Measurements from ENCODE around the gene SORL1.
A peak's percentile ranks its signal among the peaks of the same experiment; 100 is the strongest.

Gene SORL1

DNA sequence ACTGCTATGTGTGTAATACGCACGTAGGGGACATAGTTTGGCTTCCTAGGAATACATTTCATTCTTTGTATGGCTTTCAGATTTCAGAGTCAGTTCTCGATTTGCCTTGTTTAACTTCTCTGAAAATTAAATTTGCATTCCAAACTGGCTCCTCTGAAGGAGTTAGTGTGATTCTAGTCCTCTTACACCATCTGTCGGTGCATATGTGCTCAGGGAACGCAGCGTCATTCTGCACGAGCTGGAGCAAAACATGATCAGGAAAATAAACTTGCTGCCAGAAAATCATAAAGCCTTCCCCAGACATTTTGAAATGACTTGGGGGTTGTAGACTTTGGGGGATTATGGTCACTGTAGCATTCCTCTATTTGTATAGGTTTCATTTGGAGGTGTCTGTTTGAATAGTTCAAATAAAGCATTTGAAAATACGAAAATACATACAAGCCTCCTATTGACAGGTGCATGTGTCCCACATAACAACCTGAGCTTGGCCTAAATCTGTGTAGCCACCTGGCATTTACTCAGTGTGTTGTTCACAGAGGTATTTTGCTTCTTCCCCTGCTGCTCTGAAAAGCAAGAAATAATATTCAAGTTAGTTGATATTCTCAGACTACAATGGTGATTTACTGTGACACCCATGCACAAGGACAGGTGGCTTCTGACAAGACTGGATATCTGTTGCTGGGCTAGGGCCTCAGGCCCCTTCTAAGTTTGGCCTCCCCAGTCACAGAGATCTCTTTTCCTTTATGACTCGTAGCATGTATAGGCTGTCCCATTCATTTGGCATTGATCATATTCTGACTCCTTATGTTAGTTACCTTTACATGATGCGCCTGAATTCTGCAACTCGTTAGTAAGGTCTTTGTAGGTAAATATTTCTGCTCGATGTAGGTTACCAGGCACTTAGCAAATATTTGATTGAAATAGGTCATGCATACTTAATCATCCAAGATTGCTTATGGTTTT lies 82.3 kb downstream of the SORL1 start:
- in situ Hi-C loops (cut with MboI; ENCODE audit: low sequenced_read_pairs, unreplicated experiment), result no loop called here
- TF ChIP-seq, protein P1, sequence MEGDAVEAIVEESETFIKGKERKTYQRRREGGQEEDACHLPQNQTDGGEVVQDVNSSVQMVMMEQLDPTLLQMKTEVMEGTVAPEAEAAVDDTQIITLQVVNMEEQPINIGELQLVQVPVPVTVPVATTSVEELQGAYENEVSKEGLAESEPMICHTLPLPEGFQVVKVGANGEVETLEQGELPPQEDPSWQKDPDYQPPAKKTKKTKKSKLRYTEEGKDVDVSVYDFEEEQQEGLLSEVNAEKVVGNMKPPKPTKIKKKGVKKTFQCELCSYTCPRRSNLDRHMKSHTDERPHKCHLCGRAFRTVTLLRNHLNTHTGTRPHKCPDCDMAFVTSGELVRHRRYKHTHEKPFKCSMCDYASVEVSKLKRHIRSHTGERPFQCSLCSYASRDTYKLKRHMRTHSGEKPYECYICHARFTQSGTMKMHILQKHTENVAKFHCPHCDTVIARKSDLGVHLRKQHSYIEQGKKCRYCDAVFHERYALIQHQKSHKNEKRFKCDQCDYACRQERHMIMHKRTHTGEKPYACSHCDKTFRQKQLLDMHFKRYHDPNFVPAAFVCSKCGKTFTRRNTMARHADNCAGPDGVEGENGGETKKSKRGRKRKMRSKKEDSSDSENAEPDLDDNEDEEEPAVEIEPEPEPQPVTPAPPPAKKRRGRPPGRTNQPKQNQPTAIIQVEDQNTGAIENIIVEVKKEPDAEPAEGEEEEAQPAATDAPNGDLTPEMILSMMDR (IDR thresholded peaks at IDR 0.05; ENCODE audit: borderline replicate concordance, control extremely low read depth, extremely low read depth, insufficient read depth, missing control alignments), result no peak
- no peak for DNase-seq (ENCODE audit: low spot score)

DNA sequence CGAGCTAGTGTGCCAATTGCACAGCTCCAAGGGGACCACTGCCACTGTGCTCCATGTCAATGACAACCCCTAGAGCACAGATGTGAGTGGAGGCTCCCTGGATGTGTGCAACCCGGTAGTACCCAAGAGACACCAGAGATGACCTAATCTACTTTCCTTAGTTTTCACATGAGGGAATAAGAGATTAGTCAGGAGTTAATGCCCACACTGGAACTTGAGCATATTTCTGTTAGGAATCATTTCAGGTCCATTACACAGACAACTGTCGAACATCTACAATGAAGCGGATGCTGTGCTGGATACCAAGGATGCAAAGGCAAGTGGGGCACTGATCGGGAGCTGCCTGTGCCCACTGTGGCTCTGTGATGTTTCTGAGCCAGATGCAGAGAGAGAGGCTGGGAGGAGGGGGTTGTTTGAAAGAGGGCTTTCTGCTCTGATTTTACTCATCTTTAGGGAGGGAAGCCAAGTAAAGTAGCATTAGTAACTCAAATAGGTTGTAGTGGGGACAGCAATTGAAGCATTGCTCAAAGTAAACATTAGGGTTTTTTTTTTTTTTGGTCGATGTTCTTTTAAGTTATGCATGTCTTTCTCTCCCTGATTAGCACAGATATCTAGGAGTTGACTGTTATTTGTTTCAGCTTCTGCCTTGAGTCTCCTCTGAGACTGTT lies 83.1 kb downstream of the SORL1 start:
- no peak for DNase-seq (ENCODE audit: low spot score)
- in situ Hi-C loops (cut with MboI; ENCODE audit: low sequenced_read_pairs, unreplicated experiment), result no loop called here
- TF ChIP-seq, protein P1 (IDR thresholded peaks at IDR 0.05; ENCODE audit: borderline replicate concordance, control extremely low read depth, extremely low read depth, insufficient read depth, missing control alignments), result no peak

DNA sequence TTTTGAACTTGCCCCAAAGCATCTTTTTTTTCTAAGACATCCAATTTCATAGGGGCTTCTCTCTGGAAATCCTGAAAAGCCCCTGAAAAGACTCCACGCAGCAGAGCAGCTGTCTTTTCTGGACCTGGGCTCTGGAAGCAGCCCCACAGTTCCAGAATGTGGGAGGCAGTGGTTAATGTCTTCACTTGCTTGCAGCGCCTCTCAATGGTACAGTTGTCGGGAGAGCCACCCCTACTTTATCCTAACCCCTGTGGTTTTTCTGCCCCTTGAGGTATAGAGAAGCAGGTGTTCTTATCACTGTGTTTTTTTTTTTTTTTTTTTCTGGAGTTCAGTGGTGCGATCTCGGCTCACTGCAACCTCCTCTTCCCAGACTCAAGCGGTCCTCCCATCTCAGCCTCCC lies 84.0 kb downstream of the SORL1 start:
- DNase-seq (ENCODE audit: low spot score), result no peak
- TF ChIP-seq, protein P1 (IDR thresholded peaks at IDR 0.05; ENCODE audit: borderline replicate concordance, control extremely low read depth, extremely low read depth, insufficient read depth, missing control alignments), result no peak
- in situ Hi-C loops (cut with MboI; ENCODE audit: low sequenced_read_pairs, unreplicated experiment), result no loop called here

DNA sequence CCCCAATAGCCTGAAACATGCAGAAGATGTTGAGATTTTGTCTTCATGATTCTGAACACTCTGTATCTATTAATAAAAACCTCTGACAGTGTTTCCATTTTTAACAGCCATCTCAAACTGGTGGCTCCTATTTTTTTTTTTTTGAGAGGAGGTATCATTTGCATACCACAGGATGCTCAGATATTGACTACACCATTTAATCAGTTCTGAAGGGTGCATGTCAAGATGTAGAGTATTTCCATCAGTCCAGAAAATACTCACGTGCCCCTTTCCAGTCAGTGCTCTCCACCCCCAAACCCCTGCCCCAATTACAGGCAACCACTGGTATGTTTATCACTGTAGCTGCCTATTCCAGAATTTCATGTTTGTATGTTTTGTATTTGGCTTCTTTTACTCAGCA lies 85.9 kb downstream of the SORL1 start:
- DNase-seq (ENCODE audit: low spot score), result peak; percentile 61
- in situ Hi-C loops (cut with MboI; ENCODE audit: low sequenced_read_pairs, unreplicated experiment), result no loop called here
- TF ChIP-seq, protein P1 (IDR thresholded peaks at IDR 0.05; ENCODE audit: borderline replicate concordance, control extremely low read depth, extremely low read depth, insufficient read depth, missing control alignments), result no peak

DNA sequence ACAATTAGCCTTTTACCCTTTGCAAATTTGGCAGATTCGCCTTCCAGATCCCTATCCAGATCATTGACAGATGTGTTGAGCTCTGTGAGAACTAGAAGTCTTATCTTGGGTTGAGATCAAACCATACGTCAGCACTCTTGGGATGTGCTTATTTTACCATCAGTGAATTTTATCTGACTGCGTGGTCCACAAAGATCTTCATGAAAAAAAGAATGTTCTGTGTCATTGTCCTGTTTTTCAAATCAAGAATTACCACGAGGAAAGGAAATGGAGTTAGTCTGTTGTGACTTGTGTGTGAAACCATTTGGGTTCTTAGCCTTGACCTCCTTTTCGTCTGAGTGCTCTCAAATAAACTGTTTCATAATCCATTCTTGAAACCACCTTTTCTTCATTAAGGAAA lies 86.9 kb downstream of the SORL1 start:
- TF ChIP-seq, protein P1 (IDR thresholded peaks at IDR 0.05; ENCODE audit: borderline replicate concordance, control extremely low read depth, extremely low read depth, insufficient read depth, missing control alignments), result no peak
- no peak for DNase-seq (ENCODE audit: low spot score)
- in situ Hi-C loops (cut with MboI; ENCODE audit: low sequenced_read_pairs, unreplicated experiment), result no loop called here

DNA sequence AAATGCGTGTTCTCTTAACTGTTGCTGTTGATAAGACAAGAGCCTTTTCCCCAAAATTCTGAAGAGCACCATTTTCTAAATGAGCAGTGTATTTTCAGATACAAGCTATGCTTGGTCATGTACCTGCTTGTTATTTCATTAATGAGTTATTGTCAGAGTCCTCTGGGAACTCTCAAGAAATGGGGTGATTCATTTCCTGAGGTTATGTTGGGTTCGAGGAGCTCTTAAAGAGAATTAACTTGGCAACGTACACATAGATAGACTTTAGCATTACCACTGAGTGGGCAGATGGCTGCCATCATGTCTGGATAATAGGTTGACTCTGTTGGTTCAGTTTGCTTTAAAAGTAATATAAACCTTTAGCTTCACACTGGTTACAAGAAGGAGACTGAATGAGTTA lies 88.5 kb downstream of the SORL1 start:
- in situ Hi-C loops (cut with MboI; ENCODE audit: low sequenced_read_pairs, unreplicated experiment), result no loop called here
- no peak for DNase-seq (ENCODE audit: low spot score)
- TF ChIP-seq, protein P1 (IDR thresholded peaks at IDR 0.05; ENCODE audit: borderline replicate concordance, control extremely low read depth, extremely low read depth, insufficient read depth, missing control alignments), result no peak
